ENCODE data around the gene DUT. TPM values are rescaled to one million over a fixed set of nuclear protein-coding genes. Genes with fewer than 3 reads are reported as not detected.

Gene DUT
- 10 to 100 TPM; 31.8 to 89.2 (median 61.0) TPM for polyA plus RNA-seq

DNA sequence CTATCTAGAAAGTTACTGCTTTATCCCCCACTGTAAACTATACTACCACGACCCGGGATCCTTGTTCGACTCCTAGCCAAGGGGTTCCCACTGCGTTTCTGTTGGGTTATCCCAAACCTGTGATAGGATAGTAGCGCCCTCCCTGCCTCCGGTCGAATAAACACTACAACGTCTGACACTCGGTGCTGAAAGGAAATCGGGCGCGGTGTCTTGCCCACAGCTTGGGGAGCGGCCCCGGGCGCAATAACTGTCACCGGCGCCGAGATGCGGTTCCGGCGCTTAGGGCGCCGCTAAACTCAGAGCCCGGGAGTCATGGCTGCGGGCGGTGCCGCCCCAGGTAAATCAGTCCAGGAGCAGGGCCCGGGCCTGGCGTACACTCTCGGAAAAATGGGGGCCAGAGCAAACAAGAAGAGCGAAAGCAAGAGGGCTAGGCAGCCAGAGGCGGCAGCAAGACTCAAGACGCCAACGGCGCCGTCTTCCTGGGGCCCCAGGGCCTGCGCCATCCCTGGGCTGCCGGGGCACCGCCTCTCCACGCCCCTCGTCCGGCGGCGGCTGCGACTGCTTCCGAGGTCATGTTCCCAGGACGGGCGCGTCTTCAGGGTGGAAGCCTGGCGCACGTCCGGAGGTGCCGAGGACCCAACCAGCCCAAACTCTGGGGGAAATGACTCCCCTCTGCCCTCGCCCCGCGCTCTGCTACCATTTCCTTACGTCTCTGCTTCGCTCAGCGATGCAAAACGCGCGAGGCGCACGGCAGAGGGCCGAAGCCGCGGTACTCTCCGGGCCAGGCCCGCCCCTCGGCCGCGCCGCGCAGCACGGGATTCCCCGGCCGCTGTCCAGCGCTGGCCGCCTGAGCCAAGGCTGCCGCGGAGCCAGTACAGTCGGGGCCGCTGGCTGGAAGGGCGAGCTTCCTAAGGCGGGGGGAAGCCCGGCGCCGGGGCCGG is at the start of gene DUT:
Gene DUT, plus strand, starts transcription at position 575 of the 941 bp plus-strand sequence. Its CDS starts 87 bp downstream, at position 662.
- H3K27ac ChIP-seq (ENCODE audit: low read depth, low read length): peak within 1 kb of the TSS; percentile 65
- 0 to 1% (median 0%) methylated on average over 75 to 89 of the region's 89 CpGs for WGBS, 3 donors

DNA sequence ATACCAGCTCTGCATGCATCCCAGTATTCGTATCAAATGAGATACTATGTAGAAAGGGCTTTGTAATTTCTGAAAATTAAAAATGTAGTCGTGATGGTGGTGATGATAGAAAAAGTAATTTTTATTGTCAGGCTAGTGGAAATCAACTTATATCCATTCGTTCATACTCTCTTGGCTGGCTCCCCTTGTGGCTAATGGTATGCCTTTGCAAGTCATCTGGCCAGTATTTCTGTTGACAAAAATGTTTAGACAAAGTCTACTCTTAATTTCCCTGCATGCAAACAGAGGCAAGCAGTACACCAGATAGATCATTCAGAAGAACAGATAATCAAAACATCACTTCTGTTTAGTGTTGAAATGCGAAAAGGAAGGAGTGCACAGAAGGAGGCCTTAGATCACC is 49.6 kb upstream of the DUT start:
- H3K27ac ChIP-seq (ENCODE audit: low read depth, low read length): no peak overlapping the region
- 75 to 89% (median 87%) methylated on average over 4 of the region's 4 CpGs for WGBS, 3 donors

GRCh38 chr15:48282216-48282615 is 49.0 kb upstream of the DUT start:
- no peak overlapping the region for H3K27ac ChIP-seq (ENCODE audit: low read depth, low read length)
- WGBS, 3 donors: 69 to 74% (median 72%) methylated on average over 4 of the region's 4 CpGs

DNA sequence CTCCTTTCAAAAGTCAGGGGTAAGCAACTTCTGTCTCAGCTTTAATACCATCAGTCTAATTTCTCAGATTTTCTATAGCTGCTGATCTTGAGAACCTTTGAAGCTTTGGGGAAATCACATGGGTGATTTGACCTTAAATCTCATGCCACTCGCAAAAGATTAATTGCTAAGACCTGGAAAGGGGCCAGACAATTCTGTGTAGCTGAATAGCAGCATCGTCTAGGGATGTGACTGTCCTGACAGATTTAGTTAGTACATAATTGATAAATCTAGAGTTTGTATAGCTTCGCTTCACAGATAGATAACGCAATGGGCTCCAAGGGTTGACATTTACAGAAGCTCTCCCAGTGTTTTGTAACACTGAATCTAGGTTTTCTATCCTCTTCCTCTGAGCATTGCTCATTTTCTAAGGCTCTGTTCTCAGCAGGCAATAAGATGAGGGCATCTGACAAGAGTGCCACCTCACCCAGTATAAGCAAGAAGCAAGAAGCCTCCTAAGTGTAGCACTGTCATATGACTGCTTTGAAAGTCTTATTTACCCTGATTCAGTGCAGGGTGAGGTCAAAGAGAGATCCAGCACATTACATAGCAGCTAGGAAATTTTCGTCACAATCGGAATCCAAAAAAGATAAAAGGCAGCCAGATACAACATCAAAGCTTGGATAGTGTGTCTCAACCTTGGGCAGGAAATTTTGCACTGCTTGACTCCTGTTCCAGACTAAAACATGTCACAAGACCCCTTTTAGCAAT is 47.7 kb upstream of the DUT start:
- 34 to 55% (median 54%) methylated on average over 6 of the region's 6 CpGs for WGBS, 3 donors
- no peak overlapping the region for H3K27ac ChIP-seq (ENCODE audit: low read depth, low read length)

GRCh38 chr15:48285329-48286214 is 45.7 kb upstream of the DUT start:
- WGBS, 3 donors: 17 to 27% (median 25%) methylated on average over 14 of the region's 14 CpGs

GRCh38 chr15:48289628-48290027 is 41.6 kb upstream of the DUT start:
- no peak overlapping the region for H3K27ac ChIP-seq (ENCODE audit: low read depth, low read length)
- 89 to 94% (median 90%) methylated on average over 2 of the region's 2 CpGs for WGBS, 3 donors

More at GRCh38 chr15:48285329-48286214, 45.7 kb upstream of the DUT start:
- no peak overlapping the region for H3K27ac ChIP-seq (ENCODE audit: low read depth, low read length)

- WGBS, 3 donors: 72 to 96% (median 92%) methylated on average over 4 of the region's 4 CpGs
- H3K27ac ChIP-seq (ENCODE audit: low read depth, low read length): no peak overlapping the region
Observed at GRCh38 chr15:48292458-48292857, 38.8 kb upstream of the DUT start.

DNA sequence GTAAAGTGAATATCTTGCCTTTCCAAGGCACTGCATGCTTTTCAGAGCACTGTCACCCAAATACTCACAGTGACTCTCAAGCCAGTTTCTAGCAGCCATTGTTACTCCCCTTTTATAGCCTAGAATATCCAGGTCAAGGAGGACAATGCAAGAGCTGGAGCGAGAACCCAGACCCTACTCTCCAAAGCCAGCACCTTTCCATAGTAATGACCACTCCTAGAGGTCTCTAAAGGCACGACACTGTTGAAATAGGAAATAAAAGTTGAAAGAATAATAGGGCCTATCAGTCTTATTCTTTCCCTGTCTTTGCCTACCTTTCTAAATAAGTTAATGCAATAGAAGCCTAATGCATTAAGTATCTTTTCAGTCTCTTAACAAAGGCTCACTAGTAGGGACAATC is 33.6 kb upstream of the DUT start:
- no peak overlapping the region for H3K27ac ChIP-seq (ENCODE audit: low read depth, low read length)
- WGBS, 3 donors: 82 to 93% (median 89%) methylated on average over 2 of the region's 2 CpGs

DNA sequence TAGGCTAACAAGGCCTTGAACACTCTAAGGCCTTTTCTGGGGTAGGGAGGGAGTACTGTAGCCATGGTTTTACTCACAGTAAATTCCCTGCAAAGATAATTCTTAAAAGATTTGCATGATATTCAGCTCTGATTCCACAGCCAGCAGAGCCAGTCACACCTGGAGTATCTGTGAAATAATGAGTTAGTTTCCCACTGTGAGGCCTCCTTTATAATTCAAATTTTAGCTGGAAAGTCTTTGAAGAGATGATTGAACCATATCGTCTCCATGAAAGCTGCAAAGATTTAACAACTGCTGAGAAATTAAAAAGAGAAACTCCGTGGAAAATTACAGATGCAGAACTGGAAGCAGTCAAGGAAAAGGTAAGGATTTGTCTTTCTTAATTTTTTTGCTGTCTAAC is 32.3 kb upstream of the DUT start:
- 49 to 59% (median 51%) methylated on average over 2 of the region's 2 CpGs for WGBS, 3 donors
- no peak overlapping the region for H3K27ac ChIP-seq (ENCODE audit: low read depth, low read length)

DNA sequence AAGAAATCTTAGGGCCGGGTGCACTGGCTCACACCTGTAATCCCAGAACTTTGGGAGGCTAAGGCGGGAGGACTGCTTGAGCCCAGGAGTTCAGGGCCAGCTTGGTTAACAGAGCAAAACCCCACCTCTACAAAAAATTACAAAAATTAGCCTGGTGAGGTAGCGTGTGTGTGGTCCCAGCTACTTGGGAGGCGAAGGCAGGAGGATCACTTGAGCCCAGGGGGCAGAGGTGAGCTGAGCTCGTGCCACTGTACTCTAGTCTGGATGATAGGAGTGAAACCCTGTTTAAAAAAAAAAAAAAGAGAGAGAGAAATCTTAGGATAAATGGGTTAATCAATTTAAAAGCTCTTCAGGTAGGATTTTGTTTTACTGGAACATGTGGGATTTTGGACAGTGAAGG is 31.2 kb upstream of the DUT start:
- H3K27ac ChIP-seq (ENCODE audit: low read depth, low read length): no peak overlapping the region
- WGBS, 3 donors: 85 to 87% (median 85%) methylated on average over 5 of the region's 5 CpGs

DNA sequence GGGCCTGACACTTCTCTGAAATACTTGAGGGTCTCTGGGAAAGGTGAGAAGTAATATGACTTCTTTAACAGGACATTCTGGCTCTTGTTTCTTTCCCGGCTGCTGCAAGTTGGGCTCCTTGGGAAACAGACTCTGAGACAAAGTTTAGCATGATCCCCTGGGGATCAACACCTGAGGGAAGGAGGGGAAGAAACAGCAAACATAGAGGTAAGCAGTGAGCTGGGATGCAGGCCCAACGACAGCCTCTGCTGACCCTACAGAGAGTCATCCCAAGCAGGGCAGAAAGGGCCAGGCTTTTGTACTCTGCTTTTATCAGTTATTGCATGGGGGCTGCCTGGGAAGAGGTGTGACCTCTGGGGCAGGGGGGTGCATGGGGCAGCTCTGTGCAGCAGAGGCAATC is 26.8 kb upstream of the DUT start:
- no peak overlapping the region for H3K27ac ChIP-seq (ENCODE audit: low read depth, low read length)
- WGBS, 3 donors: 55 to 67% (median 62%) methylated on average over 2 of the region's 2 CpGs

DNA sequence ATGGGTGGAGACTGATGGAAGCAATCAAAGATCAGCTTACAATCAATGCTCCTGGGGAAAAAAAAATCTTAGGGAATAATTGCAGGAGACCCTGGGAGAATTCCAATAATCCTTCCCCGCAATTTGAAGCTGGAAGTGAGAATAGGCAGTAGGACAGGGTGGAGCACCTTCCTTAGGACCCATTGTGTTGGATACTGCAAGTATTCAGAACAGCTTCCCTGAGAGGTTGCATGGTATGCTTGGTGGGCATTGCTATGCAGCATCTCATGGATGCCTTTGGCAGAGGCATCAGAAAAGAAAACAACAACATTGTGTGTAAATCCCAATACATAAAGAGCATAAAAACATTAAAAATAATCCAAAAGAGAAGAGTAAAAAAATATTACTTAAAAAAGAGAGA is 24.6 kb upstream of the DUT start:
- no peak overlapping the region for H3K27ac ChIP-seq (ENCODE audit: low read depth, low read length)
- WGBS, 3 donors: 72 to 90% (median 81%) methylated on average over 1 of the region's 1 CpG

DNA sequence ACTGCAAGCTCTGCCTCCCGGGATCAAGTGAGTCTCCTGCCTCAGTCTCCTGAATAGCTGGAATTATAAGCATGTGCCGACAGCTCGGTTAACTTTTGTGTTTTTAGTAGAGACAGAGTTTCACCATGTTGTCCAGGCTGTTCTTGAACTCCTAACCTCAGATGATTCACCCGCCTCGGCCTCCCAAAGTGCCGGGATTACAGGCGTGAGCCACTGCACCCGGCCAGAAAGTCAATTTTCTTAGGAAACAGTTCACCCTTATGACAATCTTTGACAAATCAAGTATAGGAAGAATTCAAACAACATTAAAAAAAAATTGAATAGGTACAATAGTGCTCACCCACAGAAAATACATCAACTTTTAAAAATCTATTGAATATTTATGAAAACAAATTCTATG is 23.6 kb upstream of the DUT start:
- H3K27ac ChIP-seq (ENCODE audit: low read depth, low read length): no peak overlapping the region
- 86 to 91% (median 91%) methylated on average over 8 of the region's 8 CpGs for WGBS, 3 donors

- 68 to 84% (median 75%) methylated on average over 2 of the region's 2 CpGs for WGBS, 3 donors
- H3K27ac ChIP-seq (ENCODE audit: low read depth, low read length): no peak overlapping the region
Observed at GRCh38 chr15:48309740-48310139, 21.5 kb upstream of the DUT start.

- 78 to 95% (median 86%) methylated on average over 2 of the region's 2 CpGs for WGBS, 3 donors
- no peak overlapping the region for H3K27ac ChIP-seq (ENCODE audit: low read depth, low read length)
Observed at GRCh38 chr15:48313216-48313615, 18.0 kb upstream of the DUT start.

DNA sequence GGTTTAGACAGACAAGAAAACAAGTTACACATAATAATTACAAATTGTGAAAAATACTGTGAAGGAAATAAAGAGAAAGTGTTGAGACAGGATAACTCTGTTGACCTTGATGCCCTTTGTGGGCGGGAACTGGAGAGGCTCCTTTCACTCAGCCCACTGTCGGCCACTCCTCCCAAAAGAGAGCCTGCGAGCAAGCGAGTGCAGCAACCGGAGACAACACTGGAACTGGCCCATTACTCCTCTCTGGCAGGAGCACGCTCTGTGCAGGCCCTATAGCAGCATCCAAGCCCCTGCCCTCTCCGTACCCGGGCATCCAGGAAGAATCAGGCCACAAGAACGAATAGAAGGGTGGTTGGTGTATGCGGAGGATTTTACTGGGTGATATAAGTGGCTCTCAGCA is 16.2 kb upstream of the DUT start:
- 74 to 91% (median 85%) methylated on average over 10 of the region's 10 CpGs for WGBS, 3 donors
- H3K27ac ChIP-seq (ENCODE audit: low read depth, low read length): no peak overlapping the region

GRCh38 chr15:48317221-48317620 is 14.0 kb upstream of the DUT start:
- H3K27ac ChIP-seq (ENCODE audit: low read depth, low read length): no peak overlapping the region
- 80 to 95% (median 90%) methylated on average over 2 of the region's 2 CpGs for WGBS, 3 donors

GRCh38 chr15:48318131-48318530 is 13.1 kb upstream of the DUT start:
- no peak overlapping the region for H3K27ac ChIP-seq (ENCODE audit: low read depth, low read length)
- WGBS, 3 donors: 43 to 83% (median 77%) methylated on average over 6 of the region's 6 CpGs
